Measurements from ENCODE around the gene HK1.
"Not testable (repeated sequence)": the region's sequence is repeated elsewhere in the genome, so short reads cannot be mapped to it uniquely, and the experiment has no call there.

The HK1 gene

GRCh38 chr10:69312528-69312927, 34.2 kb downstream of the HK1 start:
- DNase-seq = no peak

GRCh38 chr10:69315100-69315542, 36.8 kb downstream of the HK1 start:
- no peak for DNase-seq

GRCh38 chr10:69315610-69316312, 37.5 kb downstream of the HK1 start:
- no peak for DNase-seq

GRCh38 chr10:69316313-69317059, 38.2 kb downstream of the HK1 start:
- peak; percentile 69 for DNase-seq

GRCh38 chr10:69317175-69317604, 38.9 kb downstream of the HK1 start:
- DNase-seq = no peak

- no peak for DNase-seq
Measured at GRCh38 chr10:69317626-69318105, 39.4 kb downstream of the HK1 start.

GRCh38 chr10:69318106-69318866, 40.0 kb downstream of the HK1 start:
- peak; percentile 85 for DNase-seq

GRCh38 chr10:69318867-69319727, 40.8 kb downstream of the HK1 start:
- peak; percentile 65 for DNase-seq

- no peak for DNase-seq
Measured at GRCh38 chr10:69319841-69320316, 41.6 kb downstream of the HK1 start.

GRCh38 chr10:69320521-69320920, 42.2 kb downstream of the HK1 start:
- DNase-seq = no peak

- DNase-seq = no peak
Measured at GRCh38 chr10:69321039-69321715, 42.9 kb downstream of the HK1 start.

GRCh38 chr10:69321865-69322264, 43.6 kb downstream of the HK1 start:
- DNase-seq = no peak

- not testable (repeated sequence) for DNase-seq
Measured at GRCh38 chr10:69322346-69322745, 44.0 kb downstream of the HK1 start.

GRCh38 chr10:69323622-69324021, 45.3 kb downstream of the HK1 start:
- DNase-seq = no peak

GRCh38 chr10:69324583-69324982, 46.3 kb downstream of the HK1 start:
- DNase-seq = no peak

GRCh38 chr10:69325637-69326523, 47.6 kb downstream of the HK1 start:
- not testable (repeated sequence) for DNase-seq

GRCh38 chr10:69326692-69327091, 48.4 kb downstream of the HK1 start:
- no peak for DNase-seq

- DNase-seq = peak; percentile 58
Measured at GRCh38 chr10:69327463-69328379, 49.4 kb downstream of the HK1 start.

- no peak for DNase-seq
Measured at GRCh38 chr10:69328380-69328735, 50.1 kb downstream of the HK1 start.
